Psoas muscle (tissue), 8 donors: Measurements from ENCODE around the gene AHRR. TPM values are rescaled to one million over a fixed set of nuclear protein-coding genes. Genes with fewer than 3 reads are reported as not detected.
"Not testable (repeated sequence)": the region's sequence is repeated elsewhere in the genome, so short reads cannot be mapped to it uniquely, and the experiment has no call there.

Experiments used
- ATAC-seq, 4 donors: fragments of 200-7000 bp; cut with Tn5 transposase; one replicate each; pipeline ENCODE4 v1.9.1; 2020; ENCODE audit warnings: moderate library complexity in 3 of 4, mild to moderate bottlenecking in 2 of 4
- DNase-seq, 2 donors: peaks; one replicate each; pipeline ENCODE4 v3.0.0-alpha.2; 2020
- H3K27ac ChIP-seq: fragments of 200-600 bp; one replicate; pipeline ENCODE4 v1.8.0; 2022
- H3K27me3 ChIP-seq, 3 donors: fragments of 200-600 bp in 1 of 3; one replicate each; pipeline versions ENCODE4 v1.6.1 to v1.8.0; 2013 to 2022; ENCODE audit warnings: low read length in 2 of 3, mild to moderate bottlenecking in 2 of 3, moderate library complexity in 1 of 3; ENCODE audit not compliant: insufficient read depth in 3 of 3
- H3K36me3 ChIP-seq, 2 donors: fragments of 200-600 bp in 1 of 2; one replicate each; pipeline versions ENCODE4 v1.6.1 to v1.8.0; 2013 to 2022; ENCODE audit warnings: low read depth in 1 of 2, mild to moderate bottlenecking in 1 of 2, moderate library complexity in 1 of 2; ENCODE audit not compliant: insufficient read depth in 1 of 2
- H3K4me1 ChIP-seq: fragments of 200-600 bp; one replicate; pipeline ENCODE4 v1.8.0; 2022
- H3K4me3 ChIP-seq: fragments of 200-600 bp; one replicate; pipeline ENCODE4 v1.8.0; 2022; ENCODE audit warnings: mild to moderate bottlenecking
- H3K9me3 ChIP-seq: fragments of 200-600 bp; one replicate; pipeline ENCODE4 v1.8.0; 2022
- WGBS, 3 donors: extraction: QIAGEN DNeasy Blood & Tissue Kit; methylation state at CpG; one replicate each; pipeline versions ENCODE4 v1.1.6 to v1.1.7; 2013; 5-methylcytosine and 5-hydroxymethylcytosine counted together
- intact Hi-C, 2 donors: fragments of 100-400 bp; cut with DNase I; formaldehyde crosslinking; loops; one replicate each; pipeline versions ENCODE4 v1.11.0 to v1.14.2; 2022
- polyA plus RNA-seq, 3 donors: library from polyadenylated mRNA; stranded (reverse); fragments of 200-250 nt; gene quantifications; one replicate each; pipeline ENCODE4 v1.2.3, GENCODE V29; 2013
- total RNA-seq, 4 donors: library from RNA; stranded (reverse); fragmentation: NEBNext Ultra II Directional in 2 of 4; extraction: Animal tissue kit (Norgen Biotek cat#: 25700) in 2 of 4; gene quantifications; one replicate each; pipeline versions ENCODE4 v1.2.1 to v1.2.4, GENCODE V29; 2021 to 2023
- TF ChIP-seq, protein P1 (sequence below): fragments of 200-600 bp; IDR thresholded peaks from one replicate; pipeline ENCODE4 v1.8.0; 2022; ENCODE audit warnings: antibody characterized with exemption
- donor health status: healthy with polysubstance abuse.
- donor health status: DM: no; HTN: no; CAD: no; lungs with moderate emphysema.
- donor health status: Bipolar disorder and iron deficiency.
- donor health status: healthy.
- donor health status: DM: yes; HTN: yes; CAD: no.
- donor health status: DM: no; HTN: no; CAD: no.
- donor health status: DM: no; HTN: no; CAD: no.
- donor health status: DM: yes; HTN: yes; CAD: no.

Gene AHRR
- total and polyA plus RNA-seq, 7 donors, result 0.10 to 7.4 (median 0.45) TPM

DNA sequence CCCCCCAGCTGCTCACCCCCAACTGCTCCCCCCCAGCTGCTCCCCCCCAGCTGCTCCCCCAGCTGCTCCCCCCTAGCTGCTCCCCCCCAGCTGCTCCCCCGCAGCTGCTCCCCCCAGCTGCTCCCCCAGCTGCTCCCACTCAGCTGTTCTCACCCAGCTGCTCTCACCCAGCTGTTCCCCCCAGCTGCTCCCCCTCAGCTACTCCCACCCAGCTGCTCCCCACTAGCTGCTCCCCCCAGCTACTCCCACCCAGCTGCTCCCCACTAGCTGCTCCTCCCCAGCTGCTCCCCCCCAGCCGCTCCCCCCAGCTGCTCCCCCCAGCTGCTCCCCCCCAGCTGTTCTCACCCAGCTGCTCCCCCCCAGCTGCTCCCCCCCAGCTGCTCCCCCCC is 22.8 kb upstream of the AHRR start:
- Histone ChIP-seq H3K36me3 (no peaks in the 10 kb centered on the region), H3K4me3 (no peak overlapping the region), H3K27me3 (no peaks in the 10 kb centered on the region), H3K27ac (no peak overlapping the region), H3K4me1 (no peaks in the 10 kb centered on the region), H3K9me3 (no peaks in the 10 kb centered on the region)
- TF ChIP-seq, protein P1, sequence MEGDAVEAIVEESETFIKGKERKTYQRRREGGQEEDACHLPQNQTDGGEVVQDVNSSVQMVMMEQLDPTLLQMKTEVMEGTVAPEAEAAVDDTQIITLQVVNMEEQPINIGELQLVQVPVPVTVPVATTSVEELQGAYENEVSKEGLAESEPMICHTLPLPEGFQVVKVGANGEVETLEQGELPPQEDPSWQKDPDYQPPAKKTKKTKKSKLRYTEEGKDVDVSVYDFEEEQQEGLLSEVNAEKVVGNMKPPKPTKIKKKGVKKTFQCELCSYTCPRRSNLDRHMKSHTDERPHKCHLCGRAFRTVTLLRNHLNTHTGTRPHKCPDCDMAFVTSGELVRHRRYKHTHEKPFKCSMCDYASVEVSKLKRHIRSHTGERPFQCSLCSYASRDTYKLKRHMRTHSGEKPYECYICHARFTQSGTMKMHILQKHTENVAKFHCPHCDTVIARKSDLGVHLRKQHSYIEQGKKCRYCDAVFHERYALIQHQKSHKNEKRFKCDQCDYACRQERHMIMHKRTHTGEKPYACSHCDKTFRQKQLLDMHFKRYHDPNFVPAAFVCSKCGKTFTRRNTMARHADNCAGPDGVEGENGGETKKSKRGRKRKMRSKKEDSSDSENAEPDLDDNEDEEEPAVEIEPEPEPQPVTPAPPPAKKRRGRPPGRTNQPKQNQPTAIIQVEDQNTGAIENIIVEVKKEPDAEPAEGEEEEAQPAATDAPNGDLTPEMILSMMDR, result no peak
- DNase-seq, result no peak
- ATAC-seq, result no peak
- intact Hi-C loops, result no loop called here
- 60 to 92% methylated on average over 1 to 2 of the region's 2 CpGs; no CpG with 5 or more reads in 1 of the 3 donors for WGBS, 3 donors

DNA sequence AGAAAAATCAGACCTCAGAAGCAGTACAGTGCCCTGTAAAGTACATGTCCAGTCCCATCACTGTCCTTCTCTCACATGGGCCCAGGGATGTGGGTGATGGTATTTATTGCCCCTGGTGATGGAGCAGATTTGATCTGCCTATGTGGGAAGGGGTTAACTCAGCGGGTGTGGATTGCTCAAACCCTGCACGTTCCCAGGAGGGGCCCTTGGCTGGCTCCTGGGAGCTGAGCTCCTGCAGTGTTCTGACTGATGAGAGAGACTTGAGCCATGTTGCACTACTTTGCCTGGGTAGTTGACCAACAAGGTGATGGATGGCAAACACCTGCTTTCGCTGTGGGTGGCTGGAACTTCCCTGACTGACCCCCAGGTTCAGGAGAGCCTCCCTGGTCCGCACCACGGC is 21.6 kb upstream of the AHRR start:
- H3K27me3 ChIP-seq, H3K4me1 ChIP-seq, H3K4me3 ChIP-seq, H3K36me3 ChIP-seq, H3K9me3 ChIP-seq, H3K27ac ChIP-seq, DNase-seq, intact Hi-C loops: not testable (repeated sequence)
- 62 to 71% (median 70%) methylated on average over 3 to 5 of the region's 5 CpGs for WGBS, 3 donors
- ATAC-seq, result peak in 1 of 4 donors; percentile 28

DNA sequence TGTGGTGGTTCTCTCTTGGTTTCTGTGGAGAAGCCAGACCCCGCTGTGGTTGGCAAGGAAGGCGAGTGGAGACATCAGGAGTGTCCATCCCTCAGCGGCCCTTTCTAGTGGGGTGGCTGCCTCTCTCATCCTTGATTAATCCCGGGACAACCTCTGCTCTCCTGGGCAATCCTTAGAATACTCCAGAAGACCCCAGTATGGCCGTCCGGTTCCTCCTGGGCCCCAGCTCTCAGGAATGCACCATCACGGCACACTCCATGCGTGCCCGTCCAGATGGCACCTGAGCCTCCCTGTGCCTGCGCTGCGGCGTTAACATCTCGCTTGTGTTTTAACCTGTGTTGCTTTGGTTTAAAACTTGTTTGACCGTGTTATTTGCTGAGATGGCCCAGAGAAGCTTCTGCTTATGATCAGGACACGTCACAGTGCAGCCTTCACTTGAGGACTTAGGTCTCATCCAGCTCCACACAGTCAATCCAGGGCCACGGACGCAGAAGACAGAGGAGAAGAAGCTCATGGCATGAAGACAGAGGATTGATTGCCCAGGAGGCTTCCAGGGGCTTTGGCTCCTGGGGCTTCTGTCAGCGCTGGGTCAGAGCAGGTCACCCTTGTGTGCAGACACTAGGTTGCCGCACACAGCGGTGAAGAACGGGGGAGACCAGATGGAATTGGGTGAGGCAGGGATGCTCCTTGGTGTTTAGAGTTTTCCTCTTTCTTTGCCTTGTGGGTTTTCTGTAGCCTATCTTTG is 20.7 kb upstream of the AHRR start:
- H3K36me3 ChIP-seq, DNase-seq, H3K9me3 ChIP-seq, H3K27ac ChIP-seq, intact Hi-C loops, H3K4me3 ChIP-seq, ATAC-seq, H3K27me3 ChIP-seq, H3K4me1 ChIP-seq: not testable (repeated sequence)
- WGBS, 3 donors, result 90 to 93% (median 92%) methylated on average over 21 of the region's 21 CpGs

DNA sequence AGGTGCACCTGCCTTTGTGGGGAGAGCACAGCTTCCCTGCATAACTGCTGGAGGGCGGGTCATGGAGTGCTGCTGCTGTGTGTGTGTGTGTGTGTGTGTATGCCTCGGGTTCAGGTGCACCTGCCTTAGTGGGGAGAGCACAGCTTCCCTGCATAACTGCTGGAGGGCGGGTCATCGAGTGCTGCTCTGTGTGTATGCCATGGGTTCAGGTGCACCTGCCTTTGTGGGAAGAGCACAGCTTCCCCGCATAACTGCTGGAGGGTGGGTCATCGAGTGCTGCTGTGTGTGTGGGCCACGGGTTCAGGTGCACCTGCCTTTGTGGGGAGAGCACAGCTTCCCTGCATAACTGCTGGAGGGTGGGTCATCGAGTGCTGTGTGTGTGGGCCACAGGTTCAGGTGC is 19.1 kb upstream of the AHRR start:
- intact Hi-C loops, H3K4me3 ChIP-seq, ATAC-seq, H3K27ac ChIP-seq, DNase-seq, H3K9me3 ChIP-seq, H3K27me3 ChIP-seq, H3K4me1 ChIP-seq: not testable (repeated sequence)
- WGBS, 3 donors, result 88 to 92% (median 89%) methylated on average over 8 of the region's 8 CpGs
- peaks cover 0 to 11% of the 10 kb centered on the region in 2 donors for H3K36me3 ChIP-seq

DNA sequence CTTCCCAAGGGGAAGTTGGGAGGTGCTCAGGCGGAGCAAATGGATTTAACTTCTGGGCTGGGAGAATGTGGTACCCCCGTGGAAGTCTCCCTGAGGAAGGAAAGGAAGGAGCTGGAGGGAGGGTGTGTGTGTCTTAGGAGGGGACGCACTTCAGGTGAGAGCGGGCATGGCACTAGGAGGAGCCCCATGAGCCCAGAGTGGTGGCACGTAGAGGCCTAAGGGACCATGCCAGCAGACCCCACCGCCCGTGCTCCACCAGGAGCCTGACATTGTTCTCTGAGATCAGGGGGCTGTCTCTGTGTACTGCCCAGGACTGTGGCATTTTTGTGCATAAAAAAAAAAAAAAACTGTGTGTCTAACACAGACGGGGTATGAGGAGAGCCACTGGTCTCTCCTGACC is 18.5 kb upstream of the AHRR start:
- intact Hi-C loops, result no loop called here
- Histone ChIP-seq H3K27ac (no peak overlapping the region), H3K27me3 (no peaks in the 10 kb centered on the region), H3K4me3 (no peak overlapping the region), H3K36me3 (peaks cover 0 to 16% of the 10 kb centered on the region in 2 donors), H3K9me3 (no peaks in the 10 kb centered on the region), H3K4me1 (no peaks in the 10 kb centered on the region)
- ATAC-seq (no peak), DNase-seq (peak in 1 of 2 donors; percentile 17)
- TF ChIP-seq, protein P1, result no peak
- 77 to 80% (median 78%) methylated on average over 8 of the region's 8 CpGs for WGBS, 3 donors

DNA sequence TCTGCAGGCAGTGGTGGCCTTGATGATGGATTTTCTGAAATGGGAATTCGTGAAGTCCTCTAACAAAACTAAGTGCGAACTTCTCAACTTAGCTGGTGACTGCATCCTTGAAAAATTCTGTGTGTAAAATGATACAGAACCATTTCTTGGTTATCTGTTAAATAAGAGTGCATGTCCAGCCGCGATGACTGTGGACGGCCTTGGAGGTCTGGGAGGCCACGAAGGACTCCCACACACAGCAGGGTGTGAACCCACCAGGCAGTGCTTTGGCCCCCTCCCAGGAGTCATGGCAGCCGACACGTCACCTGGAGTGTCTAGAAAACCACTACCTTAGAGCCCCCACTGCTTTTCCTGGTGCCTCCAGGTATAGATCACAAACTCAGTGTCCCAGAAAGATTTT is 17.8 kb upstream of the AHRR start:
- WGBS, 3 donors, result 70 to 90% (median 89%) methylated on average over 7 to 8 of the region's 8 CpGs

More for the DNA sequence above, 17.8 kb upstream of the AHRR start:
- ATAC-seq, H3K27ac ChIP-seq, H3K9me3 ChIP-seq, H3K4me3 ChIP-seq, H3K4me1 ChIP-seq, intact Hi-C loops, H3K27me3 ChIP-seq: not testable (repeated sequence)
- peak in 1 of 2 donors; percentile 23 for DNase-seq
- H3K36me3 ChIP-seq, result peaks cover 0 to 21% of the 10 kb centered on the region in 2 donors
